HG02840 (cell line): Measurements from ENCODE around the gene SMIM44.
A peak's percentile ranks its signal among the peaks of the same experiment; 100 is the strongest.
"Not testable (repeated sequence)": the region's sequence is repeated elsewhere in the genome, so short reads cannot be mapped to it uniquely, and the experiment has no call there.

Experiments
- ATAC-seq: cut with Tn5 transposase; IDR thresholded peaks from one replicate; pipeline ENCODE4 v1.9.1; 2021; ENCODE audit warnings: mild to moderate bottlenecking, moderate library complexity, moderate number of reproducible peaks; ENCODE audit not compliant: unreplicated experiment, low FRiP score

The SMIM44 gene

GRCh38 chr19:3518659-3519058 is 35.4 kb upstream of the SMIM44 start:
- no peak for ATAC-seq

GRCh38 chr19:3518255-3518654 is 35.0 kb upstream of the SMIM44 start:
- no peak for ATAC-seq

GRCh38 chr19:3517638-3518037 is 34.4 kb upstream of the SMIM44 start:
- ATAC-seq = no peak

GRCh38 chr19:3516675-3517207 is 33.5 kb upstream of the SMIM44 start:
- ATAC-seq = no peak

- ATAC-seq = no peak
Measured at GRCh38 chr19:3515891-3516422, 32.7 kb upstream of the SMIM44 start.

GRCh38 chr19:3514930-3515329 is 31.7 kb upstream of the SMIM44 start:
- ATAC-seq = no peak

- ATAC-seq = no peak
Measured at GRCh38 chr19:3513229-3514140, 30.2 kb upstream of the SMIM44 start.

- no peak for ATAC-seq
Measured at GRCh38 chr19:3512562-3513228, 29.5 kb upstream of the SMIM44 start.

GRCh38 chr19:3511506-3512251 is 28.4 kb upstream of the SMIM44 start:
- ATAC-seq = no peak

GRCh38 chr19:3510727-3511126 is 27.5 kb upstream of the SMIM44 start:
- no peak for ATAC-seq

GRCh38 chr19:3509566-3509989 is 26.3 kb upstream of the SMIM44 start:
- ATAC-seq = no peak

GRCh38 chr19:3508771-3509535 is 25.7 kb upstream of the SMIM44 start:
- no peak for ATAC-seq

- not testable (repeated sequence) for ATAC-seq
Measured at GRCh38 chr19:3508121-3508661, 24.9 kb upstream of the SMIM44 start.

- ATAC-seq = no peak
Measured at GRCh38 chr19:3507371-3508120, 24.3 kb upstream of the SMIM44 start.

GRCh38 chr19:3506384-3507340 is 23.4 kb upstream of the SMIM44 start:
- peak; percentile 43 for ATAC-seq

GRCh38 chr19:3505598-3506383 is 22.6 kb upstream of the SMIM44 start, which contains the start of gene FZR1:
FZR1 (plus strand) TSS chr19:3506311; CDS start chr19:3522990, 16,679 bp downstream.
- peak; percentile 87 for ATAC-seq

GRCh38 chr19:3504735-3505134 is 21.5 kb upstream of the SMIM44 start:
- ATAC-seq = no peak
